SK-N-SH (cell line): ENCODE data around the gene SLC6A9.

Experiments
- CTCF ChIP-seq: fragments of 200-600 bp; sonication (generic); IDR thresholded peaks from 2 replicates; pipeline ENCODE4 v1.6.1; 2017; ENCODE audit warnings: antibody characterized with exemption, mild to moderate bottlenecking, moderate library complexity
- EP300 ChIP-seq, 2 experiments: IDR thresholded peaks; 2 replicates each; pipeline versions ENCODE4 v1.4.0 to v1.6.1; 2012; ENCODE audit warnings: borderline replicate concordance in 1 of 2, low read depth in 1 of 2, low read length in 1 of 2
- POLR2AphosphoS5 ChIP-seq: IDR thresholded peaks from 2 replicates; pipeline ENCODE4 v1.6.1; 2012; ENCODE audit warnings: low read depth, low read length
- RAD21 ChIP-seq: IDR thresholded peaks from 2 replicates; pipeline ENCODE4 v1.6.1; 2012; ENCODE audit warnings: mild to moderate bottlenecking, low read length
- USF1 ChIP-seq: IDR thresholded peaks from 2 replicates; pipeline ENCODE4 v1.4.0; 2012; ENCODE audit warnings: low read depth, borderline replicate concordance

- TF ChIP-seq CTCF (no peak), EP300 (IDR thresholded peaks at IDR 0.05; ENCODE audit: borderline replicate concordance in 1 of 2, low read depth in 1 of 2, low read length in 1 of 2) (no peak), RAD21 (no peak), USF1 (no peak), POLR2AphosphoS5 (no peak)
These were observed 7.8 kb upstream of the SLC6A9 start for GRCh38 chr1:44038876-44039657.
